Posterior vena cava (tissue), 2 donors: ENCODE results near the gene B3GALNT1. TPM values are rescaled to one million over a fixed set of nuclear protein-coding genes. Genes with fewer than 3 reads are reported as not detected.

Experiments used
- DNase-seq: peaks from one replicate; pipeline ENCODE4 v3.0.0-alpha.2; 2020; ENCODE audit warnings: low spot score
- intact Hi-C, 2 donors: fragments of 100-400 bp; cut with DNase I; formaldehyde crosslinking; loops; one replicate each; pipeline versions ENCODE4 v1.14.1 to v1.14.2; 2022 to 2023
- total RNA-seq, 2 donors: library from RNA; stranded (reverse); fragmentation: NEBNext Ultra II Directional; extraction: Animal tissue kit (Norgen Biotek cat#: 25700); gene quantifications; one replicate each; pipeline ENCODE4 v1.2.1, GENCODE V29; 2021
- donor health status: DM: yes; HTN: yes; CAD: no.
- donor health status: DM: yes; HTN: yes; CAD: no.

B3GALNT1 gene
- total RNA-seq, 2 donors from 2014 or later: 12.7 to 14.7 TPM

DNA sequence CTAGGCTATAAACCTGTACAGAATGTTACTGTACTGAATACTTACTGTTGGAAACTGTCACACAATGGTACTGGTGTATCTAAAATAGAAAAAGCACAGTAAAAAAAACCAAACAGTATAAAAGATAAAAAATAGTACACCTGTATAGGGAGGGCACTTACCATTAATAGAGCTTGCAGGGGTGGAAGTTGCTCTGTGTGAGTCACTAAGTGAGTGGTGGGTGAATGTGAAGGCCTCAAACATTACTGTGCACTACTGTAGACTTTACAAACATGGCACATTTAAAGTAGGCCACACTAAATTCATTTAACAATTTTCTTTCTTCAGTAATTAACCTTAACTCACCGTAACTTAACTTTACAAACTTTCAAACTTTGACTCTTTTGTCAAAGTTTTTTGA lies 22.0 kb downstream of the B3GALNT1 start:
- DNase-seq: no peak
- intact Hi-C loops: no loop called here

DNA sequence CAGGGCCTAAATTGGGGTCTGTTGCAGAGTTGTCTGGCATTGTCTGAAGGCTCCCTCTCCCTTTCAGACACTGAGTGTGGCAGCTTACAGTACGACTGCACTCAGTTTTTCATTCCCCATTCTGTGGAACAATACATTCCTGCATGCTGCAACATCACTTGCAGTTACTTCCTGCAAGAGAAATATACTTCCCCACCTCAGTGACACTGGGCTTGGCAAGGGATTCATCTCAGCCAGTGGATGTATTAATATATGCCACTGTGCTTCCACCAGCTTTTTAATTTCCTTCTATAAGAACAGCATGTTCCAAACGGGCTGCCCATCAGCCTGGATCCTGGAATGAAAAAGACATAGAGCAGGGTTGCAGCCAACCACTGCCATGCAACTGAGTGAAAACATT lies 23.1 kb downstream of the B3GALNT1 start:
- DNase-seq: no peak
- intact Hi-C loops: no loop called here

DNA sequence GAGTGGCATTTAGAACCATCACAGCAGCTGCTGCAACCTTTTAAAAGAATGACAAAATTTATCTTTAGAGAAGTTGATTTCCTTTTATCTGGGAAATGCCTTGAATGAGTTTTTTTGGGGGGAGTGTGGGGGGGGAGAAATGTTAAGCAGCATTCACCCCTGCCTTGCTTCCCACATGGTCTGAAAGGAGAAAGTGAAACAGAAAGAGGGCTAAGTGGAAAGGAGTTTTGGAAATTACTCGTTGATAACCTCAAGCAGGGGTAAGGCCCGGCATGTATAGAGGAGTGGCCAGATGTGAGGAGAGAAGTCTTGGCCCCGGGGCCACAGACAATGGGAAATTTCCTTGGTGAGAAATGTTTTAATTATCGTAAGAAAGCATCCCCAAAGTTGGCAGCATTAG lies 23.5 kb downstream of the B3GALNT1 start:
- intact Hi-C loops: no loop called here
- no peak for DNase-seq

DNA sequence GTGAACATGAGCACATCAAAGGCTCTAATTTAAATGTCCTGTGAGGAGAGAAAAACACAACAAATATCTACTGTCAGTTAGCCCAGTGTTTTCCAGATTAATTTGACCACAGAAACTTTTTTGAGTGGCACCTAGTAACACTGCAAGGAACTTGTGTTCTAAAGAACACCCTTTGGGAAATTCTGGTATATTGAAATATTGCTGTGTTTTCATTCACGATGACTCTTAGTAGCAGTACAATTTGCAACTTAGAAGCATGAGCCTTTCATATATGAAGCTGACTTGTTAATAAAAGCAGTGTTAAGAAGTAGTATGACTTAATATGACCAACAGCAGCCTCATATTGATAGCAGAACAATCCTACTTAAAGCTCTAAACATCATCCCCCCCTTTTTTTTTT lies 32.0 kb downstream of the B3GALNT1 start:
- intact Hi-C loops: loop anchor here in 1 of 2 donors (10.0 kb wide), 1 partner anchor 992 kb away; no protein-coding TSS in a partner anchor
- DNase-seq: no peak

DNA sequence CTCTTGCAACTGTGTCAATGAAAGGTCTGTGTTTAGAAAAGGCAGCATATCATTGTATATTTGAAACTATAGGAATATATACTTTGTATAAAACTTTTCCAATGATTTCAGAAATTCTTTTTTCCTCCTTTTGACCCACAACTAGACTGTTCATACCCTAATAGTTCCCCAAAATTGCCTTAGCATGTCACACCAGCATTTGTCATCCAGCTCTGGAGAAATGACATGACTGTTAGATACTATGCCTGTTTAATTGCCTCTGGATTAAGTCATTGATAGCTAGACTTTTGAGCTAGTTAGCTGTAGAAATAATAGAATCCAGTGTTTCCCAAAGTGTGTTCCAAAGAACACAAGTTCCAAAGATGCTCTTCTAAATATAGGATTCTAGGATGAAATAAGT lies 32.4 kb downstream of the B3GALNT1 start:
- intact Hi-C loops: loop anchor here in 1 of 2 donors (10.0 kb wide), 1 partner anchor 992 kb away; no protein-coding TSS in a partner anchor
- no peak for DNase-seq

DNA sequence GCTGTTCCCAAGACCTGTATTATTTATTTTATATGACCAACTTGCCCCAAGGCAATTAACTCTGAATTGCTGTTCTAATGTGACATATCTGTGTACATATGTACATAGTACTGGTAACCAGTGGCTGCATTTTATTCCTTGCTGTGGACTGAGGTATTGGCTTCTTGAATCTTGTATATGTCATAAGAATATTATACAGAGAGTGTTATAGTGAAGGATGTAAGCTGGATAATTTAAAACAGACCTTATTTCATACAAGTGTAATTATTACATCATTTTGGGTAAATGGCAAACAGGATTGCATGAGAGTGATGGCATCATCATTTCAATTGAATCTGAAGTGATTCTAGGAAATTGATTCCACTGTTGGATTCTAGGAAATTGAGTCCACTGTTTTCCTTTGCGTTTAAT lies 32.9 kb downstream of the B3GALNT1 start:
- intact Hi-C loops: loop anchor here in 1 of 2 donors (10.0 kb wide), 1 partner anchor 993 kb away; no protein-coding TSS in a partner anchor
- DNase-seq: no peak

DNA sequence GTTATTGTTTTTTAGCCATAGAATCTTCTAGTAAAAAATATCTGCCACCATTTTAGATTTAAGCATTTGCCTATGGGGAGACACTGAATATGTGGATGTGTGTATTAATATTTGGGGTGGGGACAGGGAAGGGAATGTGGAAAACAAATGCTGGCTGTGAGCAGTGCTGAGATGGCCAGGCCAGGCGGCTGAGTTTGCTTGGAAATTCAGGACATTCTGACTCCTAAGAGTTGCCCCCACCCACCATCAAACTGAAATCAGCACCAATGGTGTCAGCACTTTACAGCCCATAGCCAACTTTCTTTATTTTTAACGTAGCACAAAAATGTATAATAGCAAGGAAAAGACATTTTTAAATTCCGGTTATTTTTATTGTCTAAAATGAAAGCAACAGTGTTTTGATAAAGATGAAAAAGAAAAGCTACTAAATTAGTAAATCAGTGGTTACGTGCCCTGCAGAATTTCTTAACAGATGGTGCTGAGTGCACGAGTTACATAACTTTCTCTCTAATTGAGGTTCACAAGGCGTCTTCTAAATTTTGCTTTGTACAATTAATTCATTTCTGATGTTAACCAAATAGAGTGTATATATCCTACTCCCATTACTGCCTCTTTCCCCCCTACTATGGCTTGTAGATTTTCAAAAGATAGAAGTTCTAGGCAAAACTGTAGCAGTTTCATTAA lies 34.0 kb downstream of the B3GALNT1 start:
- DNase-seq: no peak
- intact Hi-C loops: loop anchor here in 1 of 2 donors (10.0 kb wide), 1 partner anchor 994 kb away; no protein-coding TSS in a partner anchor

DNA sequence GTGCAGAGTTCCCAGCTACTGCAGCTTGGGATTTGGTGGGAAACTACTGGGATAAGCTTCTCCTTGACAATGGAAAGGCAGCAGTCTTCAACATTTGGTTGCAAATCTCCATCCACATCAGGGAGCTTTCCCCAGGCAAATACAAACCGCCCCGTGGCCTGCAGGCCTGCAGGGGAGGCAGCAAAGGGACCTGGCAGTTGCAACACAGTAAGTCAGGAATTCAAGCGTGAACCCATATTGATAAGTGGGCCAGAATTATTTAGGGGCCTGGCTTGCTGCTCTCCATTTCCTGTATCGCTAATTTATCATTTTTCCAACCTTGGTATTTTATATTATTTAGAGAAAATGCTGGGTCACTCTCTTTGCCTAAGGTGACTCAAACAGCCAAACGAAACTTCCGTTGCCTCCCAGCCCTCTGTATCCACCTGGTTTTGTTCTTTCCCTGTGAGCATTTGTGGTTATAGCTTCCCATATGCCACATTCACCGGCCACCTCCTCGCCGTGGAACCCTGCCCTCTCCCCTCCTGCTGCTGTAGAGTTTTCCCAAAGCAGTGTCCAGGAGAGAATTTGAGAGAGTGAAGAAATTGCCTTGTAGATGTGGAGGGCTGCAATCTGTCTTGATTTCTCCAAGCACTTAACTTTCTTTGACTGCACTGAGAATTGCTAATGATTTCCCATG lies 34.8 kb downstream of the B3GALNT1 start:
- no peak for DNase-seq
- intact Hi-C loops: loop anchor here in 1 of 2 donors (10.0 kb wide), 1 partner anchor 994 kb away; no protein-coding TSS in a partner anchor

DNA sequence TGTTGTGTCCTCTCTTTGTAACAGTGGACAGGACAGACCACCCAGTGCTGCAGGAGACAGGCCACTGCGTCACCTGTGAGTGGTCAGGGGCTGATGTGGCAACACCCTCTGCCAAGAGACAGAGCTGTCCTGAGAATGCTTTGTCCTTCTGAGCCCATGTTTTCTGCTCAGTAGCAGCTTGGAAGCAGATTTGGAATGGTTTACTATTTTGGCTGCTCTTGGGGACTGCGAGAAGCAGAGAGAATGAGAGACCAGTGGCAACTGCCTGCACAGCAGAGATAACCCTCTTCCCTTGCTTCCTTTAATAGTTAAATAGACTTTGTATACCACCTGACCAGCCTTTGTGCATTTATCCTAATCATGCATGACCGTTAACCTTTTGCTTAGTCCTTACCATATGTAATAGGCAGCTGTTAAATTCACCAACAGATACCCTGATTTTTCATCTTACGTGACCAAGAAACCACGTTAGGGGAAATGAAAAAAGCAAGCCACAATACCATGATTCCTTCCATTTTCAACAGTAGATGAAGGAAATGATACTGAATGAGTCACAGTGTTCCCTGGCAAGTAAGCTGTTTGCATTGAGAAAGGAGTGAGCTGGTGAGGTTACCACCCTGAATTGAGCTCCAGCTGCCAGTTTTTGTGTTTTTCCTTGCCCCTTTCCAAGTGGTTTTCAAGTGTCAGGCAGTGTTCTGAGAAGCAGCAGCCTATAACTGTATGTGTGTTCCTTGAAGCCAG lies 35.5 kb downstream of the B3GALNT1 start:
- no peak for DNase-seq

DNA sequence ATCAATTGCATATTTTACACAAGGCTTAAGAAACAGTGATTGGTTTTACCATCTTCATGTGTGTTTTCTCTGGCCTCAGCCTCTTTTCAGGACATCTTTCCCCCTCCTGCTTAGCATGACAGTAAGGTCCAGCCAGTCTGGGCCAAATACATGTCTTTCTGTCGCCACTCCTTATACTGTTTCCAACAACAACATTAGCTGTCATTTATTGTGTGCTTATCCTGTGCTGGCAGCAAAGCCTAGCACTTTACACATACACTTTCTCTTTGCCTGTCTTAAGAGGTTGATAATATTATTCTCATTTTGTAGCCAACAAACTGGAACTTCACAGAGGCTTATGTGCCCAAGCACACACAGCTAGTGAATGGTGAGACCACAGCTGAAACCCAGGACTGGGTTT lies 37.8 kb downstream of the B3GALNT1 start:
- DNase-seq: no peak
- intact Hi-C loops: no loop called here

More for the DNA sequence above, 35.5 kb downstream of the B3GALNT1 start:
- intact Hi-C loops: loop anchor here in 1 of 2 donors (10.0 kb wide), 1 partner anchor 995 kb away; no protein-coding TSS in a partner anchor

DNA sequence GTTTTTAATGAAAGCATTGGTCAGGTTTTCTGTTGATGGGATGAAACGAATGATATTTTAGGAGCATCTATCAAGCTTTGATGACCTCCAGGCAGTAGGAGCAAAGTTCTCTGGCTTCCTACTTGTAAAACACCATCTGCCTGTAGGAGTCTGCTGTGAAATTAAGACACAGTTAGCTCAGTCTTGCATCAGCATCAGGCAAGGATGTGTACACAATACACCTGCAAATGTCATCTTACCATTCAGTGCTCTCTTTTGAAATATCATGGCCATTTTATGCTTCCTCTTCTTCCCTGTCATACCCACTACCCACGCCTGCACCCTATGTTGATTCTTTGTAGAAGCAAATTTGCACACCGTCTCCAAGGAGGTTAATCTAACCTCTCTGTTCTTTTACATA lies 38.2 kb downstream of the B3GALNT1 start:
- DNase-seq: no peak
- intact Hi-C loops: no loop called here

DNA sequence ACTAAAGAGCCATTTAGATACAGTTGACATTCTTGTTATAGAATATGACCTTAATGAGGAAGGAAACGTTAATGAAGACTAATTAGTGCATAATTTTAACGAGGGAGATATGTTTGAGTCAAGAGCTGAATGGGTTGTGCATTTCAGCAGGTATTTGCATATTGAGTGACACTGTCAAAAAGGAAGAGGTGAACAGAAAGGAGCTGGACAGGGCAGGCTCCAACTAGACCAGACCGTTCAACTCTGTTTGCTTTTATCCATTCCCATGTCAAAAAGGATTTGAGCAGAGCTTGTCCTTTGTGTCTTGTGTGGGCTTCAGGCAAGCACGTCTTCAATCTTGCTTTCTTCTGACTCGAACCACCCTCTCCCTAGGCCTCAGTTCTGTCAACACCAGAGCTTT lies 40.7 kb downstream of the B3GALNT1 start:
- DNase-seq: no peak
- intact Hi-C loops: no loop called here

DNA sequence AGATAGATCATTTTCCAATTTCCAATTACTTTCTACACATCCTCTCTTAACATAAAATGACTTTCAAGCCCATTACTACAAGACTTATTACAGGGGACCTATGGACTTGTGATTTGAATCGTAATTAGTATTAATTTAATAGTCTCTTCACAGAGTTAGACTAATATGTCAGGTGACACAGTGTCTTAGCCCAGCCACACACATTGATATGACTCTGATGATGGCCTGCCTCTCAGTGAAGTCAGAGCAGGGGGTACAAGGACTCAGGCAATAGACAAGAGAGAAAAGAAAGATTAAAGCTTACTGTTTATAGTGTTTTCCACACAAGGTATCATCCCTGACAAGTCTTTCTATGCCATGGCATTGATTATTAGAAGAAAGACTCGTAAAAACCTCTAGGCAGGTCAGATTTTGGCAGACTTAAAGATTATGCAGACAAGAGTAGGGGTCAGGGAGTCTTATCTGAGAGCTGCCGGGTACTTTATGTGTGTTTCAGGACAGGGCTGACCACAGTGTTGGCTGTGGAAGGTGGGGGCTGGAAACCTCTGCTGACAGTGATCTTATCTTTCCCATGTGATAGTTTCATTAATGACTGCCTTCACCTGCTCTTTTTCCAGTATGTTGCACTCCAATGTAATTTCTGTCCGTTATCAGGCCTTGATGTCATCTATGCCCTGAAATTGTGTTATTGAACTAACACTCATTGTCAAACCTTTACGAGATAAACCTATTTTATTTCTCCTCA lies 50.1 kb downstream of the B3GALNT1 start:
- intact Hi-C loops: no loop called here
- no peak for DNase-seq

DNA sequence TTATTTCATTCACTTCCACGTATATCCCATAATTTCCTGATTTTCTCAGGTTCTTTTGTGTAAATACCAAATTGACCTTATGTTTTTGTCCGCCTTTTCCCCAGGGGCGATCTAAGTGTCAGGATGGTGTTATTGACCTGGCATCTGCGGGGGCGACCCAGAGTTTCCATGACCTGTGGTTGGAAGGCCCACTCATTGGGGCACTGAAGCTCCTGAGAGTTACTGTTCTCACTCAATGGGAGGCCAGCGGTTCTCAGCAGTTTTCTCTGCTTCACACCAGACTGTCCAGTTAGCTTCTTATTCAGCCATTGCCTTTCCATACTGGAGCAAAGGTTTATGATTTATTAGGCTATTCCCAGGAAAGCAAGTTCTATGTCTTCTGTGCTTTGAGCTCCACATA lies 53.3 kb downstream of the B3GALNT1 start:
- intact Hi-C loops: no loop called here
- no peak for DNase-seq

DNA sequence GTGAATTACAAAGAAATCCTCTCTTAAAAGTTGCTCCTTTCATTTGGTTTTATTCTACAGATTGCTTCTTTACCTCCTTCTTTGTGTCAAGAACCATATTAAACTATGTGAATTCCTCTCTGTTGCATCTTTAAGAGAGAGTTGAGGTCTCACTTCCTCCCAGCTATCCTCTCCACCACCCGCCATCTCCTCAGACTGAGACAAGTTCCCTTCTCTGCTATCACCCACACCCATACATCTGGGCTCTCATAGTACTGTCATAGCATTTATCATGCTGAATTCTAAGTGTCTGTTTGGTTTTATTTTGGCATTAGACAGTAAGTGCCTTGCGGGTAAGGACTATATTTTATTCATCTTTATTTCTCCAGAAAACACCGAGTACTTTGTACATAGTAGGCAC lies 54.2 kb downstream of the B3GALNT1 start:
- no peak for DNase-seq

DNA sequence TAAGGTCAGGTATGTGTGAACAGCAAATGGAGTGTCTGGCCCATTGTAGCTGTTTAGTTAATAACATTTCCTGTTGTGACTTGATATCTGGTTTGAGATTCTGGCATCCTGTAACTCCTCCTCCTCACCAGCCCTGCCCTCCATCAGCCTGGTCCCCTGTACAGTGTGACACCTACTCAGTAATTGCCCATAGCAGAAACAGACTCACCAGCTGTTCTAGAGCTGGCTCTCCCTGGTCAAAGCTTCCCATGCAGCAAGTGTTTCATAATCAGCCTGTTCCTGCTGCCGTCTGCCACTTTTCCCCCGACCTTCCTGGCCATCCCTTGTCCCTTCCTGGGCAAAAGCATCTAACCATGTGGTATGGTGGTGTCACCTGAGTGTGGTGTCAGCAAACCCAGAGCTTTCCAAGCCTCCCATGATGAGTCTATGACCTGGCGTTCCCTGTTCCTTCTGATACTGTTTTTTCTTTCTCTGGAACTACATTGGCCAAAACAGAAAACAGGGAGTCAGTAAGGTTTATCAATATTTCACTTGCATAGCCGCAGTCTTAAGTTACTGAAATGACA lies 55.4 kb downstream of the B3GALNT1 start:
- intact Hi-C loops: no loop called here
- no peak for DNase-seq

More for the DNA sequence above, 54.2 kb downstream of the B3GALNT1 start:
- intact Hi-C loops: no loop called here

DNA sequence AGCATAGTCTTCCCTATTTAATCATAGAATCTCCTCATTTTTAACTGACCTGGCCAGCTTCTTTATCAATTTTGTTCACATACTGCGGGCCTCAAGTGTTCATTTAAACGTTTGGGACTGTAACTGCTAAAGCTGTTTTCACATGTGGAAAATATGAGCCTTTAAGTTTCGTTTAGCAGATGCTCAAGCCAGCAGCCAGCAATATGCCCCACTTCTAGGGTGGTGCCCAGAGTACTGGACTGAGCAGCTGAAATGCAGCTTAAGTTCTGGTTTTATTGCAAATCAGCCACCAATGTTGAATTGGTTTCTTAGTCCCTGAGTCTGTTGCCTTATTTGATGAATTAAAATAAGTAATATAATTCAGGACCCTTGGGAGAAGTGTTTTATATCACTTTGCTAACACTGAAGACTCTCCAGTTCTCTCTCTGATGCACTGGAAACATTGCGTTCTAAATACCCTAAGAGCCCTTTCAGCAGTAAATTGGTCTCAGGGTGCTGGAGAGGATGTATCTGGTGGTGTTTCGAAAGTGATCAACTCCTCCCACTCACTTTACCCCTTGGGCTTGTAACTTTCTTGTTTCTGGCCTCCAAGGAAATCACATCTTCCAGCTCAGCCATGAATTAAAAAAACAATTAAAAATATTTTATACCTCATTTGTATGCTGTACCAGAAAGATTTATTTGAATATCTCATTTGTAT lies 61.7 kb downstream of the B3GALNT1 start:
- DNase-seq: no peak
- intact Hi-C loops: no loop called here

DNA sequence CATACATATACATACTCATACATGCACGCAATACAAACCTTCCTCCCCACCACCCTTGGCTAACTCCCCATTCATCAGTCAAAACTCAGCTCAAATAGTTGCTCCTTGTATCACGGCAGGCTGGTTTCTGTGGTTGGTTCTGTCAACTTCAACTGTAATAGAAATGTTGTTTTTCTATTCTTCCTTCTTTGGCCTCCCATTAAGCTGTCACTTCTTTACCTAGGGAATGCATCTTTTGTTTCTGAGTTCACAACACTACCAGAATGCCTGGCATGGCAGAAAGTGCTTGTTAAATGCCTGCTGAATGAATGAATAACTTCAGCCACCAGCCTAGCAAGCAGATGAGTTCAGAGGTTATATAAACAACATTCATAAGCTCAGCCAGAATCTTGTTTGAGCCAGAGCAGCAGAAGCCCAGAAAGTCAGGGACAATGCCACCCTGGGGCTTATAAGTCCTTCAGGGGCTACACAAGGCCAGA lies 63.1 kb downstream of the B3GALNT1 start:
- no peak for DNase-seq
- intact Hi-C loops: no loop called here
